Activated CD8-positive, alpha-beta T cell treated with anti-CD3 and anti-CD28 coated beads, Interleukin-2, amount 10 ng/mL, durations not matched to agents 7 days and 5 days (primary cell): ENCODE data around the gene ELF4. TPM values are rescaled to one million over a fixed set of nuclear protein-coding genes. Genes with fewer than 3 reads are reported as not detected.

ENCODE experiments used
- ATAC-seq: fragments of 150-1000 bp; cut with Tn5 transposase; one replicate; pipeline ENCODE4 v1.10.0; 2021; ENCODE audit warnings: moderate library complexity
- CTCF ChIA-PET: fragments of 350-600 bp; sonication (Branson Sonifier 250); formaldehyde crosslinking; loops from one replicate; lab custom pipeline; 2021; ENCODE audit warnings: antibody characterized with exemption; lab: Charles Lee
- POLR2A ChIA-PET: fragments of 350-600 bp; sonication (Branson Sonifier 250); formaldehyde crosslinking; loops from one replicate; lab custom pipeline; 2021; ENCODE audit warnings: antibody characterized with exemption; lab: Charles Lee
- DNase-seq: peaks from one replicate; pipeline ENCODE4 v3.0.0-alpha.2; 2020
- H3K27ac Mint-ChIP-seq: one replicate; pipeline ENCODE4 v1.8.0; 2021; ENCODE audit warnings: mild to moderate bottlenecking, mixed read lengths
- H3K27me3 Mint-ChIP-seq: one replicate; pipeline ENCODE4 v1.8.0; 2021; ENCODE audit warnings: low read depth, mixed read lengths
- H3K36me3 Mint-ChIP-seq: one replicate; pipeline ENCODE4 v1.8.0; 2021; ENCODE audit warnings: low read depth, mixed read lengths
- H3K4me1 Mint-ChIP-seq: one replicate; pipeline ENCODE4 v1.8.0; 2021; ENCODE audit warnings: low read depth, mixed read lengths
- H3K4me3 Mint-ChIP-seq: one replicate; pipeline ENCODE4 v1.8.0; 2021; ENCODE audit warnings: mild to moderate bottlenecking, mixed read lengths
- H3K9me3 Mint-ChIP-seq: one replicate; pipeline ENCODE4 v1.8.0; 2022; ENCODE audit warnings: mixed read lengths; ENCODE audit not compliant: insufficient read depth
- total RNA-seq, 2 experiments: library from RNA; stranded (reverse); gene quantifications; one replicate each; pipeline ENCODE4 v1.2.3, GENCODE V29; 2021

ELF4 gene
- total RNA-seq, 2 experiments from 2014 or later: 38.2 to 39.0 TPM

DNA sequence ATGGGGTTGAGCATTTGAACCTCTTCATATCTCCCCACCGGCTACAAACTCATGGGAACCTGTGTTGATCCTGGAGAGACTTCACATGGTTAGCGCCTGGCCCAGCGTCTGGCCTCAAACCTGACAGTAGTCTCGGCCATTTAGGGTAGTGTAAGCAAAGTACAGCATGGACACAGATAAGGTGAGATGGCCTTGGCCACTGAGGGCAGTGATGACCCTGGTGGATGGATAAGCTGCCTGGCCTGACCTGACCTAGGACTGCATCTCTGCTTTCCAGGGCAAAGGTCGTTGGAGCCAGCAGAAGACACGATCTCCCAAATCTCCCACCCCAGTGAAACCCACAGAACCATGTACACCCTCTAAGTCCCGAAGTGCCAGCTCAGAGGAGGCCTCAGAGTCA lies 76.1 kb downstream of the ELF4 start:
- H3K9me3 Mint-ChIP-seq: no peaks in the 10 kb centered on the region

DNA sequence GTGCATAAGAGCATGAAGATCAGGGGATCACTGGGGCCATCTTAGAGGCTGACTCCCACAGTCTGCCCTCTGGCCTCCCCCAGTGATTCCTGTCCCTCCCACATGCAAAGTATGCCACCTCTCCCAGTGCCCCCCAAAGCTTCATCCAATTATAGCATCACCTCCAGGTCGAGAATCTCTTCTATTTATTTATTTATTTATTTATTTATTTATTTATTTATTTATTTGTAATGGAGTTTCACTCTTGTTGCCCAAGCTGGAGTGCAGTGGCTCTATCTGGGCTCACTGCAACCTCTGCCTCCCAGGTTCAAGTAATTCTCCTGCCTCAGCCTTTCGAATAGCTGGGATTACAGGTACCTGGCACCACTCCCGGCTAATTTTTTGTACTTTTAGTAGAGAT lies 77.7 kb downstream of the ELF4 start:
- CTCF ChIA-PET: interaction anchor here (2.0 kb wide), 1 partner anchor 107 kb away, joined by 9 read pairs; no protein-coding TSS in a partner anchor
- POLR2A ChIA-PET: no interaction called here
- no peak for ATAC-seq

More for the DNA sequence above, 76.1 kb downstream of the ELF4 start:
- Mint-ChIP-seq H3K4me3 (no peak overlapping the region), H3K4me1 (no peaks in the 10 kb centered on the region), H3K27ac (no peak overlapping the region), H3K36me3 (peaks cover 6% of the 10 kb centered on the region), H3K27me3 (no peaks in the 10 kb centered on the region)
- no peak for DNase-seq
- ATAC-seq: no peak
- POLR2A ChIA-PET: interaction anchor here (0.7 kb wide), 1 partner anchor 190 kb away, joined by 5 read pairs; no protein-coding TSS in a partner anchor
- CTCF ChIA-PET: interaction anchor here (1.4 to 2.3 kb wide), 3 partner anchors 26 to 108 kb away, joined by 3 to 9 read pairs (median 5); no protein-coding TSS in a partner anchor

DNA sequence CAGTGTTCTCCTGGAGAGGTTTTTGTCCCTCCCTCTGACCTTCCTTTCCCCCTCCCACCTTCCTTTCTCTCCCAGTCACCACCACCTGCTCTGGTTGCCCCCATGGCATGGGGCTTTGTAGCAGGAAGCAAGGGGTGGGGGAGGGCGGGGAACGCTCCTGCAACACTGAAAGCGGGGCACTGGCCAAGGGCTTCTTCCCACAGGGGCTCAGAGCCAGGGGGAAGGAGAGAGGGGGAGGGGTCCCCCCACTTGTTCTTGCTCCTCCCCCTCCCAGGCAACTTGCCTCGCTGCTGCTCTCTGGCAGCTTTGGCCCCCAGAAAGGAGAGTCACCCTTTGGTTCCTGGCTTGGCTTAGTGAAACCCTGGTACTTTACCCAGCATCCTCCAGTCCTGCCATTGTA lies 79.5 kb downstream of the ELF4 start:
- ChIA-PET POLR2A (no interaction called here), CTCF (interaction anchor here (2.0 kb wide), 1 partner anchor 105 kb away, joined by 9 read pairs; no protein-coding TSS in a partner anchor)
- Mint-ChIP-seq H3K36me3 (peaks cover 14% of the 10 kb centered on the region), H3K27ac (no peak overlapping the region), H3K27me3 (no peaks in the 10 kb centered on the region), H3K4me3 (no peak overlapping the region), H3K4me1 (no peaks in the 10 kb centered on the region), H3K9me3 (no peaks in the 10 kb centered on the region)
- DNase-seq (no peak), ATAC-seq (no peak)

More for the DNA sequence above, 77.7 kb downstream of the ELF4 start:
- no peaks in the 10 kb centered on the region for H3K4me1 Mint-ChIP-seq
- DNase-seq: no peak
- no peak overlapping the region for H3K4me3 Mint-ChIP-seq
- no peaks in the 10 kb centered on the region for H3K27me3 Mint-ChIP-seq
- no peak overlapping the region for H3K27ac Mint-ChIP-seq
- H3K36me3 Mint-ChIP-seq: peaks cover 9% of the 10 kb centered on the region
- H3K9me3 Mint-ChIP-seq: no peaks in the 10 kb centered on the region

DNA sequence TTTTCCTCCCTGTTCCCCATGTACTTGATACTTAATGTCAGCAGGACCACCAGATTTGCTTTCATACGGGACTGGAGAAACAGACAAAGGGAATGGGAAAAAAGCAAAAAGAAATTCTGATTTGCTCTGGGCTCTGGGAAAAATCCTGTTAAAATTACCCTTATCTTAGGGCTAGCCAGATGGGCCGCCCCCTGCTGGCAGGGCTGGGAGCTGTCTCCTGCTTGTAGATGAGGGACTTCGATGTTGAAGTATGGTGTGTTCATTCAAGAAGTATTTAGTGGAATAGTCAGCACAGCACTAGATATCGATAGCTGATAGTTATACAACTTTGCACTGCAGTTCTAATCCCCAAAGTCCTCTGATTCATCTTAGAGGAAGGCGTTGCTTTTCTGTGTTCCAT lies 82.1 kb downstream of the ELF4 start:
- ChIA-PET CTCF (interaction anchor here (0.9 to 7.6 kb wide), 26 partner anchors 9 to 427 kb away, joined by 3 to 148 read pairs (median 4); partner anchors contain the start of gene UTP14A), POLR2A (interaction anchor here (0.5 kb wide), 1 partner anchor 182 kb away, joined by 4 read pairs; no protein-coding TSS in a partner anchor)
- Mint-ChIP-seq H3K4me3 (no peak overlapping the region), H3K36me3 (peaks cover 26% of the 10 kb centered on the region), H3K9me3 (no peaks in the 10 kb centered on the region), H3K27ac (no peak overlapping the region), H3K27me3 (no peaks in the 10 kb centered on the region), H3K4me1 (peaks cover 13% of the 10 kb centered on the region)
- DNase-seq (peak; percentile 56), ATAC-seq (no peak)

DNA sequence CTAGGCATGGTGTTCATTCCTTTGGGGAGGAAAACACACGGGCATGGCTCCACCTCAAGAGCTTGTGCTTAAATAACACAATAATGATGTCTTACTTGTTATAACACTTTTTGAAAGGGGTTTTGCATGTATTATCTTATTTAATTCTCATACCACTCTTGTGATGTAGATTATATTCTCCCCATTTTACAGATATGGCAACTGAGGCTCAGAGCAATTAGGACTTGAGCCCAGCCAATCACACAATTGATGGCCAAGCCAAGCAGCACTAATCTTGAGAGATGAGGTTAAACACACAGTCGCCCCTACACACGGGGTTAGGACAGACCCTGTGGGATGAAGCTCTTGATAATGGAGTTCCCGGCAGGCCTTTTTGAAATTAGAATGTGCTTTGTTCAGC lies 82.7 kb downstream of the ELF4 start:
- POLR2A ChIA-PET: no interaction called here
- H3K36me3 Mint-ChIP-seq: peaks cover 27% of the 10 kb centered on the region
- no peaks in the 10 kb centered on the region for H3K9me3 Mint-ChIP-seq
- DNase-seq: no peak
- ATAC-seq: no peak
- H3K4me3 Mint-ChIP-seq: no peak overlapping the region
- H3K27me3 Mint-ChIP-seq: no peaks in the 10 kb centered on the region
- no peak overlapping the region for H3K27ac Mint-ChIP-seq
- CTCF ChIA-PET: interaction anchor here (1.0 to 7.6 kb wide), 21 partner anchors 10 to 427 kb away, joined by 3 to 148 read pairs (median 5); partner anchors contain the start of gene UTP14A
- H3K4me1 Mint-ChIP-seq: peaks cover 13% of the 10 kb centered on the region

DNA sequence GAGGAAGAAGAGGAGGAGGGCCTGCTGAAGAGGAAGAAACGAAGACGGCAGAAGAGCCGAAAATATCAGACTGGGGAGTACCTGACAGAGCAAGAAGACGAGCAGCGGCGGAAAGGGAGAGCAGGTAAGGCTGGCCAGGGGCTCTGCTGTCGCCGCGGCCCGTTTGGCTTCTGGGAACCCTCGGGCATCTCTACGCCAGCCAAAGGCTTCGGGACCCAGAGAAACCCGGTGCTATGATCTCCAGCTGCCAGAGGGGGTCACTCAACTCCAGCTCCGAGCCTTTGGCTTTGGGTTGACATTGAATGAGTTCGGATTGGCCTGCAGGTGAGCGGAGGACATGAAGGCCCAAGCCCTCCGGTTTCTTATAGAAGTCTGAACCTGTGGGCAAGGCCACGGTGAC lies 85.0 kb downstream of the ELF4 start:
- ATAC-seq (no peak), DNase-seq (no peak)
- Mint-ChIP-seq H3K4me3 (no peak overlapping the region), H3K27me3 (no peaks in the 10 kb centered on the region), H3K27ac (no peak overlapping the region), H3K36me3 (peaks cover 23% of the 10 kb centered on the region), H3K4me1 (peaks cover 13% of the 10 kb centered on the region), H3K9me3 (no peaks in the 10 kb centered on the region)
- POLR2A ChIA-PET: no interaction called here
- CTCF ChIA-PET: interaction anchor here (7.6 kb wide), 1 partner anchor 100 kb away, joined by 148 read pairs; no protein-coding TSS in a partner anchor

DNA sequence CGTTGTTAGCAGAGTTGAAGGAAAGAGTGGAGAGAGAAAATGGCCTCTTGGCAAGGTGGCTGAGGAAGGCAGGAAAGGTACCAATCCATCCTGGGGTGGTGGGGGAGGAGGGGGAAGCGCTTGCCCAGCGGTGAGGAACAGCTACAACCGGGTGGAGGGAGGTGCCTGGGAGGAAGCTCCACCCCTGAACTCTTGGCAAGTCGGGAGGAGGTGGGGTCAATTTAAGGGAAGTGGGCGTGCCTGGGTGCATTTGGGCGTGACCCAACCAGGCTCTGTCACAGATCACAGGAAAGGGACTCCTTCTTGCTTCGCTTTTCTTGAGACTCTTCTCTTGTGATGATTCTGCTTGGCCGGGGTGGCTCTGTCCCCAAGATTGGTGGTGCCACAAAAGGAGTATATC lies 86.2 kb downstream of the ELF4 start:
- ATAC-seq: peak; percentile 100
- H3K4me3 Mint-ChIP-seq: peak overlapping the region; percentile 45

DNA sequence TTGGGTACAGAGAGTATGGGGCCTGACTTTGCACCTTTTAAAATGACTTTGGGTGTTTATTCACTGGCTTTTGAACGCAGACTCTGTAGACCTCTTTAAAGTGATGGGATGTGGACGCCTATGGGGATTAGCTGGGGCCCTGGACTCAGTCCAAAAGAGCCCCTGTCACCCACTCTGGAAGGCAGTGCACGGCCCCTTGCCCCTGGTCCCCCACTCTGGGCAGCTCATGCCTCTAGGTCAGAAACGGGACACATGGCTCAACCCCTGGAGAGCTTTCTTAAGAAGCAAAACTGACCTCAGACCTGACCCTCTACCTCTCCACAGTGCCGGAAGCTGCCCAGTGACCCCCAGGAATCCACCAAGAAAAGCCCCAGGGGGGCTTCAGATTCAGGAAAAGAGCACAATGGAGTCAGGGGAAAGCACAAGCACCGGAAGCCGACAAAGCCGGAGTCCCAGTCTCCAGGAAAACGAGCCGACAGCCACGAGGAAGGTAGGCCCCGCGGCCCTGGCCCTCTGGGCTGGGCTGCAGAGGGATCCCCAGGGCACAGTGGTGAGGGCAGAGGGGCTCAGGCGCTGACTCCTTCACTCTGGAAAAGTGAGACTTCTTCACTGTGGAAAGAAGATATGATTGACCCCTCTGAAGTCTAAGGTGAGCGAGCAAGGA lies 89.5 kb downstream of the ELF4 start:
- no peaks in the 10 kb centered on the region for H3K9me3 Mint-ChIP-seq
- no peak for DNase-seq
- CTCF ChIA-PET: no interaction called here
- peaks cover 18% of the 10 kb centered on the region for H3K36me3 Mint-ChIP-seq
- H3K27ac Mint-ChIP-seq: no peak overlapping the region
- no peaks in the 10 kb centered on the region for H3K27me3 Mint-ChIP-seq
- peaks cover 13% of the 10 kb centered on the region for H3K4me1 Mint-ChIP-seq
- H3K4me3 Mint-ChIP-seq: no peak overlapping the region
- POLR2A ChIA-PET: no interaction called here
- ATAC-seq: no peak

More for the DNA sequence above, 86.2 kb downstream of the ELF4 start:
- ChIA-PET CTCF (interaction anchor here (1.2 to 7.6 kb wide), 3 partner anchors 36 to 420 kb away, joined by 3 to 148 read pairs (median 9); no protein-coding TSS in a partner anchor), POLR2A (no interaction called here)
- Mint-ChIP-seq H3K27ac (peak overlapping the region; percentile 72), H3K36me3 (peaks cover 23% of the 10 kb centered on the region), H3K27me3 (no peaks in the 10 kb centered on the region), H3K9me3 (no peaks in the 10 kb centered on the region), H3K4me1 (peaks cover 13% of the 10 kb centered on the region)
- DNase-seq: peak; percentile 91

DNA sequence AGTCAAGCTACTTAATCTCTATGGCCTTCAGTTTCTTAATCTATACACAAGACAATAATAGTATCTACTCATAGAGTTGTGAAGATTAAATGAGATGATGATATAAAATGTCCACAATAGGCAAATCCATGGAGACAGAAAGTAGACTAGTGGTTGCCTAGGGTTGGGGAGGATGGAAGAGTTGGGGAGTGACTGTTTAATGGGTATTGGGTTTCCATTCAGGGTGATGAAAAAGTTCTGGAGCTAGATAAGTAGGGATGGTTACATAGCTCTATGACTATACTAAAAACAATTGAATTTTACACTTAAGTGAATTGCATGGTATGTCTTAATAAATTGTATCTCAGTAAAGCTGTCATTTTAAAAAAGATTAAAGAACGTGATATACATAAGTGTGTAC lies 92.2 kb downstream of the ELF4 start:
- DNase-seq: no peak
- no peaks in the 10 kb centered on the region for H3K9me3 Mint-ChIP-seq
- H3K27me3 Mint-ChIP-seq: no peaks in the 10 kb centered on the region
- no peaks in the 10 kb centered on the region for H3K4me1 Mint-ChIP-seq
- ChIA-PET CTCF (interaction anchor here (0.6 to 2.5 kb wide), 4 partner anchors 8 to 93 kb away, joined by 3 to 18 read pairs (median 6); no protein-coding TSS in a partner anchor), POLR2A (interaction anchor here (0.6 kb wide), 1 partner anchor 62 kb away, joined by 3 read pairs; no protein-coding TSS in a partner anchor)
- no peak overlapping the region for H3K4me3 Mint-ChIP-seq
- H3K36me3 Mint-ChIP-seq: peaks cover 10% of the 10 kb centered on the region
- ATAC-seq: no peak
- H3K27ac Mint-ChIP-seq: no peak overlapping the region

DNA sequence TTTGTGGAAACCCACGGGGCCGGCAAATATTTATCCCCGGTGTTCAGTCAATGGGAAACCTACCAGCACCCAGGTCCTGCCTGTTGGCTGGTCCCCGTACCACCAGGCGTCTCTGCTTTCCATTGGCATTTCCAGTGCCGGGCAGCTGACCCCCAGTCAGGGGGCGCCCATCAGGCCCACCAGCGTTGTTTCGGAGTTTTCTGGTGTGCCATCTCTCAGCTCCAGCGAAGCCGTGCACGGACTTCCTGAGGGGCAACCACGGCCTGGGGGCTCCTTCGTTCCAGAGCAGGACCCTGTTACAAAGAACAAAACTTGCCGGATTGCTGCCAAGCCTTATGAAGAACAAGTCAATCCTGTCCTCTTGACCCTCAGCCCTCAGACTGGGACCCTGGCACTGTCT lies 95.1 kb downstream of the ELF4 start:
- Mint-ChIP-seq H3K9me3 (no peaks in the 10 kb centered on the region), H3K27me3 (no peaks in the 10 kb centered on the region), H3K36me3 (peaks cover 8% of the 10 kb centered on the region), H3K4me3 (no peak overlapping the region), H3K4me1 (no peaks in the 10 kb centered on the region), H3K27ac (no peak overlapping the region)
- no peak for ATAC-seq
- DNase-seq: no peak
- ChIA-PET CTCF (no interaction called here), POLR2A (no interaction called here)
